CD4-positive, alpha-beta memory T cell (primary cell): ENCODE data around the gene ZBTB38. TPM values are rescaled to one million over a fixed set of nuclear protein-coding genes. Genes with fewer than 3 reads are reported as not detected.
A peak's percentile ranks its signal among the peaks of the same experiment; 100 is the strongest.

Experiments used
- CTCF ChIA-PET: fragments of 350-600 bp; sonication (Branson Sonifier 250); formaldehyde crosslinking; loops from one replicate; lab custom pipeline; 2021; ENCODE audit warnings: inconsistent platforms; ENCODE audit not compliant: partially characterized antibody; lab: Charles Lee
- POLR2A ChIA-PET: fragments of 350-600 bp; sonication (Branson Sonifier 250); formaldehyde crosslinking; loops from one replicate; lab custom pipeline; 2021; ENCODE audit not compliant: partially characterized antibody; lab: Charles Lee
- DNase-seq, 5 donors: peaks; one replicate each; pipeline versions ENCODE4 v3.0.0 to v3.0.0-alpha.2; 2020 to 2022; ENCODE audit warnings: mixed read lengths in 1 of 5
- H3K27ac ChIP-seq: one replicate; pipeline ENCODE4 v1.7.0; 2013; ENCODE audit warnings: low read depth, low read length
- H3K27me3 ChIP-seq: 2 replicates; pipeline ENCODE4 v1.7.0; 2013; ENCODE audit warnings: mild to moderate bottlenecking, low read length, moderate library complexity; ENCODE audit not compliant: insufficient read depth
- H3K36me3 ChIP-seq: 2 replicates; pipeline ENCODE4 v1.7.0; 2013; ENCODE audit warnings: mild to moderate bottlenecking, low read length, moderate library complexity; ENCODE audit not compliant: insufficient read depth
- H3K4me1 ChIP-seq: 2 replicates; pipeline ENCODE4 v1.7.0; 2013; ENCODE audit warnings: mild to moderate bottlenecking, low read length, moderate library complexity; ENCODE audit not compliant: insufficient read depth
- H3K4me3 ChIP-seq, 2 donors: one replicate each; pipeline ENCODE4 v1.7.0; 2013; ENCODE audit warnings: low read length in 2 of 2, mild to moderate bottlenecking in 1 of 2
- H3K9me3 ChIP-seq, 2 donors: one replicate each; pipeline ENCODE4 v1.7.0; 2013; ENCODE audit warnings: low read length in 2 of 2, control low read depth in 1 of 2; ENCODE audit not compliant: control insufficient read depth in 1 of 2
- H3K27ac Mint-ChIP-seq, 7 donors: one replicate each; pipeline ENCODE4 v1.8.0; 2020 to 2021; ENCODE audit warnings: mixed read lengths in 7 of 7, mild to moderate bottlenecking in 6 of 7, inconsistent platforms in 3 of 7, moderate library complexity in 3 of 7
- H3K27me3 Mint-ChIP-seq, 2 donors: one replicate each; pipeline ENCODE4 v1.8.0; 2020 to 2021; ENCODE audit warnings: mixed read lengths in 2 of 2
- H3K36me3 Mint-ChIP-seq, 2 donors: one replicate each; pipeline ENCODE4 v1.8.0; 2020 to 2021; ENCODE audit warnings: mixed read lengths in 2 of 2, inconsistent platforms in 1 of 2, mild to moderate bottlenecking in 1 of 2
- H3K4me1 Mint-ChIP-seq, 4 donors: one replicate each; pipeline ENCODE4 v1.8.0; 2020 to 2021; ENCODE audit warnings: mixed read lengths in 4 of 4, mild to moderate bottlenecking in 1 of 4
- H3K4me3 Mint-ChIP-seq, 8 donors: one replicate each; pipeline ENCODE4 v1.8.0; 2020 to 2021; ENCODE audit warnings: mixed read lengths in 8 of 8, mild to moderate bottlenecking in 7 of 8, moderate library complexity in 6 of 8, inconsistent platforms in 3 of 8
- H3K9me3 Mint-ChIP-seq, 8 donors: one replicate each; pipeline ENCODE4 v1.8.0; 2020 to 2021; ENCODE audit warnings: mixed read lengths in 8 of 8, mild to moderate bottlenecking in 5 of 8, inconsistent platforms in 3 of 8, moderate library complexity in 1 of 8
- intact Hi-C: fragments of 100-400 bp; cut with micrococcal nuclease; formaldehyde crosslinking; loops from one replicate; pipeline ENCODE4 v1.15.1; 2023
- polyA plus RNA-seq, 2 donors: library from polyadenylated mRNA; unstranded; fragments of 300-500 nt; fragmentation: Illumina TruSeq; gene quantifications; one replicate each; pipeline ENCODE4 v1.2.3, GENCODE V29; 2021
- total RNA-seq, 2 experiments: library from RNA; stranded (reverse); gene quantifications; one replicate each; pipeline ENCODE4 v1.2.3, GENCODE V29; 2021

Gene ZBTB38
- total and polyA plus RNA-seq, 4 experiments from 2014 or later: 44.1 to 103 (median 87.2) TPM

DNA sequence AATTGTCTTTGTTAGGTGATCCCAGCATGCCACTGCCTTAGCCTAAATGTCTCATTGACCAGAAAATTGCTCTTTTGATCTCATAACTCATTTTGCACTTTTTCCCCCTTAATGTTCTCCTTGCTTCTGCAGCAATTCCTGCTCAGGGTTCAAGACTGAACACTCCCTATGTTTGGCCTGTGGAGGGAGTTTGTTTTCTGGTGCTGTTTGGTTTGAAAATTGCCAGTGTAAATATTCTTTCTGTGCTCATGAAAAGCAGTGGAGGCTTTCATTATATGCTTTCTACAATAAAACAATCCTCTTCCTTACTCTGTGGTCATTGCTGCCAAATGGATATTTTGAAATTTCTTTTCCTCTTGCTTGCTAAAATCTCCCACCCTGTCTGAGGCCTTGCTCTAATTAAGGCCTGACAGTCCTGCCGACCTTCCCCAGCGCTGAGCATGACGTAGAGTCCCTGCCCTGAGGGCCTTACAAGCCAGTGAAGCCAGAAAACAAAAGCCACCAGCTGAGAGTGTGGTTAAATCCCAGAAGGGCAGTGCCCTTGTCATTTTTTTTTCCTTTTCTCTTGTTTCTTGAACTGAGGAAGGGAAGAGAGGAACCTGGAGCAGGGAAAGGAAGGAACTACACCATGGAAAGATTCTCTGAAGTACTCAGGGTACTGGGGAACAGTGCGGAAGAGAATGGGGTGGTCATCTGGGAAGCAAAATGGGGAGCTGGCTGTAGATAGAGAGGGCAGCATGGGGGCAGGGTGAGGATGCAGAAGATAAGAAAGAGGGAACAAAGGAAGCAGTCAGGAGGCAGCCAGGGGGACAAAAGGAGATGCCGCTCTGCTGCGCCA lies 24.8 kb downstream of the ZBTB38 start:
- H3K4me3 Mint-ChIP-seq: no peak overlapping the region
- intact Hi-C loops: no loop called here
- peaks cover 11 to 28% (median 16%) of the 10 kb centered on the region in 4 donors for H3K4me1 Mint-ChIP-seq
- POLR2A ChIA-PET: interaction anchor here (1.0 kb wide), 1 partner anchor 9 kb away, joined by 3 read pairs; no protein-coding TSS in a partner anchor
- H3K36me3 ChIP-seq: no peaks in the 10 kb centered on the region
- CTCF ChIA-PET: no interaction called here
- no peak overlapping the region for H3K27ac ChIP-seq
- no peaks in the 10 kb centered on the region for H3K9me3 ChIP-seq
- H3K4me1 ChIP-seq: peaks cover 10% of the 10 kb centered on the region
- DNase-seq: no peak
- peaks cover 0 to 13% of the 10 kb centered on the region in 2 donors for H3K36me3 Mint-ChIP-seq
- no peak overlapping the region for H3K4me3 ChIP-seq
- no peaks in the 10 kb centered on the region for H3K27me3 Mint-ChIP-seq
- no peak overlapping the region for H3K27ac Mint-ChIP-seq
- peaks cover 0 to 11% (median 6%) of the 10 kb centered on the region in 8 donors for H3K9me3 Mint-ChIP-seq
- no peaks in the 10 kb centered on the region for H3K27me3 ChIP-seq

DNA sequence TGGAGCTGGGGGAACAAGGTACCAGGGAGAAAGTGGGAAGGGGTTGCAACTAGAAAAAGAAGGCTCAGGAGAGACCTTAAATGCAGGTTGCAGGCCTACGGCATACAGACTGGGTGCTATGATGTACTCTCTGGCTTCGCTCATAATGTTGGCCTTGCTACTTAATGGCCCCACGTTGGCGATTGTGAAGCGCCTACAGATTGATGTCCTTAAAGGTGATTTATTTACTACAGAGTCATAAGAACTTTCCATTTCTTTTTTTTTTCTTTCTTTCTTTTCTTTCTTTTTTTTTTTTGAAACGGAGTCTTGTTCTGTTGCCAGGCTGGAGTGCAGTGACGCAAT lies 25.4 kb downstream of the ZBTB38 start:
- H3K4me1 Mint-ChIP-seq: peaks cover 10 to 27% (median 14%) of the 10 kb centered on the region in 4 donors
- no peak for DNase-seq
- no peak overlapping the region for H3K4me3 Mint-ChIP-seq
- no peaks in the 10 kb centered on the region for H3K27me3 Mint-ChIP-seq
- no peak overlapping the region for H3K27ac ChIP-seq
- H3K36me3 ChIP-seq: no peaks in the 10 kb centered on the region
- peaks cover 0 to 13% of the 10 kb centered on the region in 2 donors for H3K36me3 Mint-ChIP-seq
- H3K9me3 Mint-ChIP-seq: peaks cover 0 to 11% (median 6%) of the 10 kb centered on the region in 8 donors
- H3K9me3 ChIP-seq: no peaks in the 10 kb centered on the region
- POLR2A ChIA-PET: interaction anchor here (1.0 kb wide), 1 partner anchor 8 kb away, joined by 3 read pairs; no protein-coding TSS in a partner anchor
- no peak overlapping the region for H3K4me3 ChIP-seq
- intact Hi-C loops: no loop called here
- no peak overlapping the region for H3K27ac Mint-ChIP-seq
- CTCF ChIA-PET: no interaction called here
- H3K27me3 ChIP-seq: no peaks in the 10 kb centered on the region
- peaks cover 5% of the 10 kb centered on the region for H3K4me1 ChIP-seq

DNA sequence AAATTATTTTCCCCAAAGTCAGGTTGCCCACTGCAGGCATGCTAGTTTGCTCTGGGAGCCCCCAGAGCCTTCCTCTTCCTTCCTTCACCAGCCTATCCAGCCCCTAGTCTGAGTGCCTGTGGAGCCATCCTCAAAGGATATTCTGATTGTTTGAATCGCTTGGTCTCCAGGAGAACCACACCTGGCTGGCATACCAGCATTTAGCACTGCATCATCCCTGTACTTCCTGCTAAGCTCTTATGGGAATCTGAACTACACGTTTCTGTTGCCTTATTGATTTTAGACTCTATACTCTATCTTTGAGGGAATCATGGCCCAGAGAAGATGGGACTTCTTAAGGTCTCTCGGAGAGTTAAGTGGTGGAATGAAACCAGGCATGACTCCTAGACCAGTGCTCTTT lies 26.3 kb downstream of the ZBTB38 start:
- DNase-seq: no peak
- H3K4me1 ChIP-seq: peaks cover 6% of the 10 kb centered on the region
- CTCF ChIA-PET: no interaction called here
- no peak overlapping the region for H3K27ac Mint-ChIP-seq
- intact Hi-C loops: no loop called here
- POLR2A ChIA-PET: no interaction called here
- no peak overlapping the region for H3K4me3 Mint-ChIP-seq
- H3K27me3 ChIP-seq: no peaks in the 10 kb centered on the region
- no peaks in the 10 kb centered on the region for H3K36me3 ChIP-seq
- no peak overlapping the region for H3K4me3 ChIP-seq
- H3K27ac ChIP-seq: no peak overlapping the region
- no peaks in the 10 kb centered on the region for H3K27me3 Mint-ChIP-seq
- H3K36me3 Mint-ChIP-seq: peaks cover 0 to 13% of the 10 kb centered on the region in 2 donors
- peaks cover 0 to 11% (median 6%) of the 10 kb centered on the region in 8 donors for H3K9me3 Mint-ChIP-seq
- H3K4me1 Mint-ChIP-seq: peaks cover 8 to 26% (median 13%) of the 10 kb centered on the region in 4 donors
- no peaks in the 10 kb centered on the region for H3K9me3 ChIP-seq

GRCh38 chr3:141395005-141395589 lies 26.8 kb downstream of the ZBTB38 start:
- no peaks in the 10 kb centered on the region for H3K27me3 ChIP-seq
- no peaks in the 10 kb centered on the region for H3K9me3 ChIP-seq
- Mint-ChIP-seq H3K27me3 (no peaks in the 10 kb centered on the region), H3K4me1 (peaks cover 12 to 30% (median 18%) of the 10 kb centered on the region in 4 donors), H3K9me3 (peaks cover 0 to 11% (median 6%) of the 10 kb centered on the region in 8 donors), H3K4me3 (no peak overlapping the region), H3K36me3 (peaks cover 0 to 13% of the 10 kb centered on the region in 2 donors), H3K27ac (no peak overlapping the region)
- H3K4me3 ChIP-seq: no peak overlapping the region
- no peak overlapping the region for H3K27ac ChIP-seq
- peaks cover 11% of the 10 kb centered on the region for H3K4me1 ChIP-seq
- intact Hi-C loops: no loop called here
- DNase-seq: no peak
- H3K36me3 ChIP-seq: no peaks in the 10 kb centered on the region
- CTCF ChIA-PET: no interaction called here
- POLR2A ChIA-PET: interaction anchor here (0.6 kb wide), 1 partner anchor 12 kb away, joined by 3 read pairs; no protein-coding TSS in a partner anchor

DNA sequence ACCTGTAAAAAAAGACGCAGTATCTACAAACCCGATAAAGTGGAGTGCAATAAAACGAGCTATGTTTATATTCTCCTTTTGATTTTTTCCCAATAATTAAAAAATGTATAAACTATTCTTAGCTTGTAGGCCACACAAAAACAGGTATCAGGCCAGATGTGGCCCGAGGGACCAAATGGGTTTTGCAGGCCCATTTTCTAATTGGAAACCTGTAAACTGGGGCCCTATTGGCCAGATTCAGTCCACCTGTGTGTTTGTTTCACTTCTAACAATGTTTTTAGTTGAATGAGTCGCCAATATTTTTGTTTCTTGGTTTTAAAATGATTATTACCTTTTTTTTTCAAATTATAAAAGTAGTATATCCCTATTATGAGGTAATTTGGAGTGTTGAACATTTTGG lies 29.7 kb downstream of the ZBTB38 start:
- intact Hi-C loops: no loop called here
- Mint-ChIP-seq H3K4me1 (peaks cover 15 to 35% (median 26%) of the 10 kb centered on the region in 4 donors), H3K4me3 (no peak overlapping the region), H3K36me3 (peaks cover 4 to 13% of the 10 kb centered on the region in 2 donors), H3K9me3 (peaks cover 0 to 11% (median 6%) of the 10 kb centered on the region in 8 donors), H3K27ac (no peak overlapping the region), H3K27me3 (no peaks in the 10 kb centered on the region)
- Histone ChIP-seq H3K27me3 (no peaks in the 10 kb centered on the region), H3K4me3 (no peak overlapping the region), H3K36me3 (no peaks in the 10 kb centered on the region), H3K27ac (no peak overlapping the region), H3K9me3 (no peaks in the 10 kb centered on the region), H3K4me1 (peaks cover 29% of the 10 kb centered on the region)
- ChIA-PET POLR2A (interaction anchor here (1.1 to 2.6 kb wide), 7 partner anchors 10 to 19 kb away, joined by 3 to 10 read pairs (median 4); no protein-coding TSS in a partner anchor), CTCF (interaction anchor here (0.8 to 2.1 kb wide), 6 partner anchors 15 to 93 kb away, joined by 3 to 8 read pairs (median 4); no protein-coding TSS in a partner anchor)
- DNase-seq: no peak

GRCh38 chr3:141399200-141399599 lies 30.9 kb downstream of the ZBTB38 start:
- H3K27ac ChIP-seq: no peak overlapping the region

More at GRCh38 chr3:141399200-141399599, 30.9 kb downstream of the ZBTB38 start:
- Histone ChIP-seq H3K4me1 (peaks cover 39% of the 10 kb centered on the region), H3K36me3 (peaks cover 3% of the 10 kb centered on the region), H3K4me3 (no peak overlapping the region), H3K9me3 (no peaks in the 10 kb centered on the region), H3K27me3 (no peaks in the 10 kb centered on the region)
- DNase-seq: no peak
- peaks cover 24 to 45% (median 35%) of the 10 kb centered on the region in 4 donors for H3K4me1 Mint-ChIP-seq
- peaks cover 0 to 11% (median 6%) of the 10 kb centered on the region in 8 donors for H3K9me3 Mint-ChIP-seq
- H3K4me3 Mint-ChIP-seq: peak overlapping the region in 7 of 8 donors; percentile 16 to 79 (median 36)
- ChIA-PET CTCF (no interaction called here), POLR2A (no interaction called here)
- intact Hi-C loops: no loop called here
- H3K27ac Mint-ChIP-seq: peak overlapping the region; percentile 5 to 86 (median 53)
- H3K27me3 Mint-ChIP-seq: no peaks in the 10 kb centered on the region
- H3K36me3 Mint-ChIP-seq: peaks cover 13% of the 10 kb centered on the region in 2 donors
